Stimulated activated CD4-positive, alpha-beta T cell treated with anti-CD3 and anti-CD28 coated beads, Interleukin-4, amount 100 ng/mL, for 1 hour (primary cell): ENCODE measurements around the gene KCTD15.
"Not testable (repeated sequence)": the region's sequence is repeated elsewhere in the genome, so short reads cannot be mapped to it uniquely, and the experiment has no call there.

ENCODE experiments used
- DNase-seq: peaks from one replicate; pipeline ENCODE4 v3.0.0-alpha.2; 2020

Gene KCTD15

GRCh38 chr19:33815380-33816340 is 19.0 kb downstream of the KCTD15 start:
- DNase-seq: no peak

GRCh38 chr19:33818411-33818810 is 21.7 kb downstream of the KCTD15 start:
- DNase-seq: no peak

GRCh38 chr19:33819078-33819477 is 22.4 kb downstream of the KCTD15 start:
- not testable (repeated sequence) for DNase-seq

- DNase-seq: no peak
These were observed 22.8 kb downstream of the KCTD15 start for GRCh38 chr19:33819506-33819879.

- DNase-seq: peak; percentile 61
These were observed 23.5 kb downstream of the KCTD15 start for GRCh38 chr19:33819880-33820781.

- no peak for DNase-seq
These were observed 25.2 kb downstream of the KCTD15 start for GRCh38 chr19:33821871-33822270.

- no peak for DNase-seq
These were observed 26.7 kb downstream of the KCTD15 start for GRCh38 chr19:33823341-33823740.

GRCh38 chr19:33825556-33825955 is 28.9 kb downstream of the KCTD15 start:
- no peak for DNase-seq

GRCh38 chr19:33826521-33826920 is 29.9 kb downstream of the KCTD15 start:
- DNase-seq: no peak

GRCh38 chr19:33828266-33829075 is 31.8 kb downstream of the KCTD15 start:
- DNase-seq: no peak

GRCh38 chr19:33830264-33830663 is 33.6 kb downstream of the KCTD15 start:
- no peak for DNase-seq

GRCh38 chr19:33831825-33832224 is 35.2 kb downstream of the KCTD15 start:
- no peak for DNase-seq

- no peak for DNase-seq
These were observed 36.0 kb downstream of the KCTD15 start for GRCh38 chr19:33832633-33833032.

- DNase-seq: no peak
These were observed 43.7 kb downstream of the KCTD15 start for GRCh38 chr19:33840382-33840781.

GRCh38 chr19:33840783-33841182 is 44.1 kb downstream of the KCTD15 start:
- DNase-seq: no peak

- no peak for DNase-seq
These were observed 45.0 kb downstream of the KCTD15 start for GRCh38 chr19:33841685-33842084.

- DNase-seq: no peak
These were observed 47.8 kb downstream of the KCTD15 start for GRCh38 chr19:33844478-33844877.

GRCh38 chr19:33845498-33845897 is 48.8 kb downstream of the KCTD15 start:
- no peak for DNase-seq

GRCh38 chr19:33849551-33850147 is 53.0 kb downstream of the KCTD15 start:
- DNase-seq: no peak

GRCh38 chr19:33859016-33859415 is 62.3 kb downstream of the KCTD15 start:
- no peak for DNase-seq

- DNase-seq: no peak
These were observed 63.8 kb downstream of the KCTD15 start for GRCh38 chr19:33860312-33861090.

- DNase-seq: no peak
These were observed 65.3 kb downstream of the KCTD15 start for GRCh38 chr19:33861950-33862349.
